Tibial nerve (tissue), 4 donors: ENCODE results near the gene ZNFX1. TPM values are rescaled to one million over a fixed set of nuclear protein-coding genes. Genes with fewer than 3 reads are reported as not detected.

Experiments used
- DNase-seq, 2 donors: peaks; one replicate each; pipeline ENCODE4 v3.0.0-alpha.2; 2019; ENCODE audit warnings: low spot score in 2 of 2
- H3K27ac ChIP-seq, 4 donors: fragments of 200-600 bp; sonication (generic) in 3 of 4; one replicate each; pipeline ENCODE4 v1.5.1; 2017 to 2019; ENCODE audit warnings: mild to moderate bottlenecking in 1 of 4
- H3K27me3 ChIP-seq, 2 donors: fragments of 200-600 bp; sonication (generic) in 1 of 2; one replicate each; pipeline versions ENCODE4 v1.5.1 to v1.6.0; 2017 to 2019
- H3K36me3 ChIP-seq, 3 donors: fragments of 200-600 bp; sonication (generic); one replicate each; pipeline ENCODE4 v1.5.1; 2018 to 2019
- H3K4me1 ChIP-seq, 4 donors: fragments of 200-600 bp; sonication (generic) in 3 of 4; one replicate each; pipeline ENCODE4 v1.5.1; 2017 to 2019
- H3K4me3 ChIP-seq, 4 donors: fragments of 200-600 bp; sonication (generic) in 3 of 4; one replicate each; pipeline ENCODE4 v1.5.1; 2017 to 2019; ENCODE audit warnings: mild to moderate bottlenecking in 1 of 4, moderate library complexity in 1 of 4
- H3K9me3 ChIP-seq, 4 donors: fragments of 200-600 bp; sonication (generic) in 3 of 4; one replicate each; pipeline ENCODE4 v1.5.1; 2017 to 2019
- CTCF ChIP-seq, 5 experiments: fragments of 200-600 bp in 3 of 5; fragments of 450-650 bp in 2 of 5; sonication (generic) in 3 of 5; IDR thresholded peaks; one replicate each; pipeline ENCODE4 v1.5.1; 2016 to 2019; ENCODE audit warnings: antibody characterized with exemption in 5 of 5, mild to moderate bottlenecking in 3 of 5, moderate library complexity in 2 of 5
- EP300 ChIP-seq, 2 donors: sonication (generic); formaldehyde crosslinking; IDR thresholded peaks; one replicate each; pipeline ENCODE4 v1.6.1; 2017; ENCODE audit warnings: antibody characterized with exemption in 2 of 2, mild to moderate bottlenecking in 1 of 2
- POLR2A ChIP-seq, 2 donors: fragments of 450-650 bp; IDR thresholded peaks; one replicate each; pipeline ENCODE4 v1.6.1; 2017; ENCODE audit warnings: antibody characterized with exemption in 2 of 2, mild to moderate bottlenecking in 2 of 2, moderate library complexity in 2 of 2
- WGBS, 2 donors: methylation state at CpG; one replicate each; pipeline ENCODE4 v1.1.5; 2018; 5-methylcytosine and 5-hydroxymethylcytosine counted together
- total RNA-seq, 4 donors: library from RNA; depleted of rRNA; stranded (reverse); fragments of >200 nt; gene quantifications; one replicate each; pipeline ENCODE4 v1.1.0, GENCODE V29; 2016

Gene ZNFX1
- total RNA-seq, 4 donors from 2014 or later = 35.0 to 45.2 (median 39.1) TPM

GRCh38 chr20:49291200-49291599, 13.3 kb upstream of the ZNFX1 start:
- peaks cover 0 to 5% (median 0%) of the 10 kb centered on the region in 4 donors for H3K4me1 ChIP-seq
- TF ChIP-seq EP300 (IDR thresholded peaks at IDR 0.05) = no peak
- TF ChIP-seq POLR2A (IDR thresholded peaks at IDR 0.05) = no peak
- no peak for TF ChIP-seq CTCF (IDR thresholded peaks at IDR 0.05)
- H3K4me3 ChIP-seq = no peak overlapping the region
- H3K27me3 ChIP-seq = no peaks in the 10 kb centered on the region
- peaks cover 0 to 22% (median 6%) of the 10 kb centered on the region in 4 donors for H3K9me3 ChIP-seq
- DNase-seq = no peak
- H3K27ac ChIP-seq = no peak overlapping the region
- 0 to 42% methylated on average over 1 of the region's 1 CpG for WGBS, 2 donors
- peaks cover 12 to 96% (median 28%) of the 10 kb centered on the region in 3 donors for H3K36me3 ChIP-seq

- Histone ChIP-seq H3K36me3 (peaks cover 12 to 96% (median 33%) of the 10 kb centered on the region in 3 donors), H3K27ac (no peak overlapping the region), H3K9me3 (peaks cover 0 to 27% (median 9%) of the 10 kb centered on the region in 4 donors), H3K27me3 (no peaks in the 10 kb centered on the region), H3K4me1 (peaks cover 0 to 5% (median 0%) of the 10 kb centered on the region in 4 donors), H3K4me3 (no peak overlapping the region)
- 89 to 95% methylated on average over 6 of the region's 6 CpGs for WGBS, 2 donors
- no peak for TF ChIP-seq POLR2A (IDR thresholded peaks at IDR 0.05)
- DNase-seq = no peak
Observed at GRCh38 chr20:49290608-49291191, 12.8 kb upstream of the ZNFX1 start.

GRCh38 chr20:49288784-49289696, 11.2 kb upstream of the ZNFX1 start:
- no peak overlapping the region for H3K4me3 ChIP-seq
- peaks cover 12 to 96% (median 35%) of the 10 kb centered on the region in 3 donors for H3K36me3 ChIP-seq
- no peak overlapping the region for H3K27ac ChIP-seq
- TF ChIP-seq CTCF (IDR thresholded peaks at IDR 0.05) = no peak
- no peak for TF ChIP-seq POLR2A (IDR thresholded peaks at IDR 0.05)
- no peak for TF ChIP-seq EP300 (IDR thresholded peaks at IDR 0.05)
- H3K4me1 ChIP-seq = peaks cover 0 to 5% (median under 1%) of the 10 kb centered on the region in 4 donors
- peaks cover 0 to 44% (median 13%) of the 10 kb centered on the region in 4 donors for H3K9me3 ChIP-seq
- WGBS, 2 donors = 94 to 97% methylated on average over 10 of the region's 10 CpGs
- no peaks in the 10 kb centered on the region for H3K27me3 ChIP-seq
- DNase-seq = no peak

- Histone ChIP-seq H3K27ac (no peak overlapping the region), H3K4me1 (peaks cover 0 to 5% (median 2%) of the 10 kb centered on the region in 4 donors), H3K27me3 (no peaks in the 10 kb centered on the region), H3K36me3 (peaks cover 12 to 98% (median 37%) of the 10 kb centered on the region in 3 donors), H3K4me3 (no peak overlapping the region), H3K9me3 (peaks cover 0 to 51% (median 13%) of the 10 kb centered on the region in 4 donors)
- TF ChIP-seq CTCF (IDR thresholded peaks at IDR 0.05) (no peak), POLR2A (IDR thresholded peaks at IDR 0.05) (no peak), EP300 (IDR thresholded peaks at IDR 0.05) (no peak)
- WGBS, 2 donors = 56 to 72% methylated on average over 2 of the region's 2 CpGs
- no peak for DNase-seq
Observed at GRCh38 chr20:49288250-49288751, 10.4 kb upstream of the ZNFX1 start.

GRCh38 chr20:49287555-49288249, 9.8 kb upstream of the ZNFX1 start:
- no peak overlapping the region for H3K4me3 ChIP-seq
- H3K4me1 ChIP-seq = peaks cover 0 to 10% (median 3%) of the 10 kb centered on the region in 4 donors
- TF ChIP-seq POLR2A (IDR thresholded peaks at IDR 0.05) (no peak), CTCF (IDR thresholded peaks at IDR 0.05) (no peak), EP300 (IDR thresholded peaks at IDR 0.05) (no peak)
- peaks cover 0 to 57% (median 13%) of the 10 kb centered on the region in 4 donors for H3K9me3 ChIP-seq
- H3K36me3 ChIP-seq = peaks cover 14 to 100% (median 43%) of the 10 kb centered on the region in 3 donors
- DNase-seq = no peak
- H3K27ac ChIP-seq = peak overlapping the region in 1 of 4 donors; percentile 28
- H3K27me3 ChIP-seq = no peaks in the 10 kb centered on the region
